IMR-90 (cell line): ENCODE results near the gene SIAH3. TPM values are rescaled to one million over a fixed set of nuclear protein-coding genes. Genes with fewer than 3 reads are reported as not detected.

Experiments used
- ATAC-seq: fragments of 200-7000 bp; cut with Tn5 transposase; 2 replicates; pipeline ENCODE4 v1.9.1; 2020; ENCODE audit warnings: low read depth, mild to moderate bottlenecking, moderate library complexity
- BruUV-seq: library from RNA; stranded (reverse); fragments of 400-500 nt; replicated peaks from 2 replicates; lab custom pipeline; 2021; lab: Mats Ljungman, UMichigan
- CTCF ChIA-PET: fragments of 300-600 bp; formaldehyde crosslinking; extraction: SDS; loops from one replicate; lab custom pipeline; 2021; ENCODE audit warnings: antibody characterized with exemption; lab: Yijun Ruan, JAX
- POLR2A ChIA-PET: fragments of 300-600 bp; sonication (Branson Sonifier 250); formaldehyde crosslinking; loops from one replicate; lab custom pipeline; 2022; ENCODE audit warnings: antibody characterized with exemption; ENCODE audit not compliant: unreplicated experiment; lab: Charles Lee
- DNase-seq: peaks from one replicate; pipeline ENCODE4 v3.0.0; 2013
- H2AFZ ChIP-seq: replicated peaks from 2 replicates; pipeline ENCODE3; 2013; ENCODE audit warnings: low read length, mild to moderate bottlenecking; ENCODE audit not compliant: poor library complexity
- H2AK5ac ChIP-seq: 2 replicates; pipeline ENCODE4 v1.6.1; 2013; ENCODE audit warnings: low read depth, low read length, inconsistent platforms
- H2AK9ac ChIP-seq: replicated peaks from 2 replicates; pipeline ENCODE3; 2013; ENCODE audit warnings: mild to moderate bottlenecking, low read depth, low read length, moderate library complexity; ENCODE audit not compliant: poor library complexity
- H2BK120ac ChIP-seq: 2 replicates; pipeline ENCODE4 v1.6.1; 2013; ENCODE audit warnings: low read depth, low read length, inconsistent platforms
- H2BK15ac ChIP-seq: 3 replicates; pipeline ENCODE4 v1.6.1; 2013; ENCODE audit warnings: low read depth, low read length, inconsistent platforms
- H2BK20ac ChIP-seq: 2 replicates; pipeline ENCODE4 v1.6.1; 2013; ENCODE audit warnings: low read depth, mild to moderate bottlenecking, inconsistent platforms, low read length, moderate library complexity
- H2BK5ac ChIP-seq: 2 replicates; pipeline ENCODE4 v1.6.1; 2013; ENCODE audit warnings: mild to moderate bottlenecking, low read depth, low read length, inconsistent platforms; ENCODE audit not compliant: poor library complexity, severe bottlenecking
- H3K14ac ChIP-seq: replicated peaks from 2 replicates; pipeline ENCODE4 v1.6.1; 2013; ENCODE audit warnings: low read depth, low read length, inconsistent platforms
- H3K18ac ChIP-seq: 2 replicates; pipeline ENCODE4 v1.6.1; 2013; ENCODE audit warnings: low read depth, low read length, control low read depth
- H3K23ac ChIP-seq: 2 replicates; pipeline ENCODE4 v1.6.1; 2013; ENCODE audit warnings: low read depth, low read length, inconsistent platforms
- H3K27ac ChIP-seq: 2 replicates; pipeline ENCODE4 v1.5.1; 2013; ENCODE audit warnings: mild to moderate bottlenecking, control low read depth, low read length; ENCODE audit not compliant: insufficient read depth
- H3K27me3 ChIP-seq: 2 replicates; pipeline ENCODE4 v1.6.1; 2013; ENCODE audit warnings: low read length; ENCODE audit not compliant: control insufficient read depth, insufficient read depth
- H3K36me3 ChIP-seq: 2 replicates; pipeline ENCODE4 v1.6.1; 2013; ENCODE audit warnings: low read length, mixed read lengths; ENCODE audit not compliant: control insufficient read depth, insufficient read depth
- H3K4ac ChIP-seq: 2 replicates; pipeline ENCODE4 v1.6.1; 2013; ENCODE audit warnings: low read depth, low read length, inconsistent platforms
- H3K4me1 ChIP-seq: 2 replicates; pipeline ENCODE4 v1.6.1; 2013; ENCODE audit warnings: low read length, mixed read lengths; ENCODE audit not compliant: control insufficient read depth, insufficient read depth
- H3K4me2 ChIP-seq: 2 replicates; pipeline ENCODE4 v1.6.1; 2013; ENCODE audit warnings: low read depth, mild to moderate bottlenecking, control low read depth, low read length, moderate library complexity
- H3K4me3 ChIP-seq: 2 replicates; pipeline ENCODE4 v1.5.1; 2013; ENCODE audit warnings: low read depth, mild to moderate bottlenecking, control low read depth, low read length, moderate library complexity; ENCODE audit not compliant: insufficient read depth
- H3K56ac ChIP-seq: 2 replicates; pipeline ENCODE4 v1.6.1; 2013; ENCODE audit warnings: low read length, inconsistent platforms; ENCODE audit not compliant: insufficient read depth; ENCODE audit errors: extremely low read depth
- H3K79me1 ChIP-seq, 2 experiments: 2 replicates each; pipeline ENCODE4 v1.6.1; 2013; ENCODE audit warnings: low read length in 2 of 2, inconsistent platforms in 1 of 2, low read depth in 1 of 2
- H3K9ac ChIP-seq: 2 replicates; pipeline ENCODE4 v1.6.1; 2013; ENCODE audit warnings: low read depth, low read length, control low read depth
- H3K9me1 ChIP-seq: 2 replicates; pipeline ENCODE4 v1.6.1; 2013; ENCODE audit warnings: low read length, inconsistent platforms; ENCODE audit not compliant: insufficient read depth
- H3K9me3 ChIP-seq: 2 replicates; pipeline ENCODE4 v1.6.1; 2013; ENCODE audit warnings: low read length; ENCODE audit not compliant: control insufficient read depth, insufficient read depth
- H4K20me1 ChIP-seq: 2 replicates; pipeline ENCODE4 v1.6.1; 2013; ENCODE audit warnings: low read length, inconsistent platforms; ENCODE audit not compliant: insufficient read depth
- H4K5ac ChIP-seq: 2 replicates; pipeline ENCODE4 v1.6.1; 2013; ENCODE audit warnings: mild to moderate bottlenecking, low read depth, low read length, control low read depth
- H4K8ac ChIP-seq, 2 experiments: 2 replicates each; pipeline ENCODE4 v1.6.1; 2013; ENCODE audit warnings: low read depth in 2 of 2, low read length in 2 of 2, control low read depth in 1 of 2, inconsistent platforms in 1 of 2
- H4K91ac ChIP-seq: 2 replicates; pipeline ENCODE4 v1.6.1; 2013; ENCODE audit warnings: low read depth, low read length, inconsistent platforms; ENCODE audit not compliant: insufficient read depth
- CEBPB ChIP-seq: IDR thresholded peaks from 2 replicates; pipeline ENCODE4 v1.6.1; 2012; ENCODE audit warnings: low read depth, low read length, improper control_type of control experiment
- ELK1 ChIP-seq: fragments of 150-350 bp; IDR thresholded peaks from 2 replicates; pipeline ENCODE4 v1.6.1; 2016; ENCODE audit warnings: low read depth, mild to moderate bottlenecking, low read length, moderate library complexity, borderline replicate concordance
- FOS ChIP-seq: fragments of 150-350 bp; IDR thresholded peaks from 2 replicates; pipeline ENCODE4 v1.6.1; 2016; ENCODE audit warnings: low read depth, low read length
- MAZ ChIP-seq: IDR thresholded peaks from 2 replicates; pipeline ENCODE4 v1.6.1; 2012; ENCODE audit warnings: low read depth, mild to moderate bottlenecking, low read length, improper control_type of control experiment, moderate library complexity, borderline replicate concordance
- MXI1 ChIP-seq: IDR thresholded peaks from 2 replicates; pipeline ENCODE4 v1.6.1; 2012; ENCODE audit warnings: low read depth, mild to moderate bottlenecking, low read length, moderate library complexity, borderline replicate concordance
- RAD21 ChIP-seq: IDR thresholded peaks from 2 replicates; pipeline ENCODE4 v1.6.1; 2012; ENCODE audit warnings: low read length, improper control_type of control experiment
- WGBS, 2 experiments: methylation state at CpG; one replicate each; pipeline versions ENCODE4 v1.1.5 to v1.1.7; 2013; ENCODE audit warnings: missing lambda C conversion rate in 2 of 2; ENCODE audit not compliant: insufficient read length in 1 of 2; ENCODE audit errors: extremely low coverage in 2 of 2; 5-methylcytosine and 5-hydroxymethylcytosine counted together
- dilution Hi-C: fragments of 300-500 bp; cut with HindIII; formaldehyde crosslinking; loops from one replicate; pipeline ENCODE4 v1.14.3; 2018; ENCODE audit warnings: low sequenced_read_pairs; ENCODE audit not compliant: unreplicated experiment
- in situ Hi-C: fragments of 300-500 bp; cut with MboI; formaldehyde crosslinking; loops from 3 replicates; pipeline ENCODE4 v1.14.3; 2019; ENCODE audit warnings: low sequenced_read_pairs, inconsistent platforms, mixed read lengths
- intact Hi-C: fragments of 100-400 bp; cut with micrococcal nuclease; formaldehyde crosslinking; loops from 2 replicates; pipeline ENCODE4 v1.10.0; 2022
- polyA plus RNA-seq, 3 experiments: library from polyadenylated mRNA; depleted of rRNA; stranded (reverse); fragments of >200 nt; gene quantifications; 2 replicates each; pipeline ENCODE4 v1.2.3, GENCODE V29; 2012; ENCODE audit warnings: low replicate concordance in 1 of 3
- total RNA-seq: library from RNA; depleted of rRNA; stranded (reverse); fragments of >200 nt; gene quantifications from 2 replicates; pipeline ENCODE4 v1.2.3, GENCODE V29; 2012

Gene SIAH3
- total and polyA plus RNA-seq, 2 of the 4 experiments (the other 2 are of a cell fraction) = under 0.01 TPM; not detected in 1

GRCh38 chr13:45851171-45851921, at the start of gene SIAH3 (continued):
- TF ChIP-seq ELK1 (no peak), RAD21 (no peak), CEBPB (no peak)

GRCh38 chr13:45899406-45899805, 47.9 kb upstream of the SIAH3 start:
- DNase-seq (no peak), ATAC-seq (no peak)
- Histone ChIP-seq H4K20me1 (no peaks in the 10 kb centered on the region), H2AFZ (no peak overlapping the region), H3K27me3 (peaks cover 2% of the 10 kb centered on the region), H2BK120ac (no peak overlapping the region), H3K9me3 (no peaks in the 10 kb centered on the region), H3K56ac (no peak overlapping the region), H3K36me3 (no peaks in the 10 kb centered on the region), H3K27ac (no peak overlapping the region), H2BK20ac (no peak overlapping the region), H2BK5ac (no peak overlapping the region), H3K9me1 (no peaks in the 10 kb centered on the region), H2BK15ac (no peak overlapping the region), H4K5ac (no peak overlapping the region), H3K4me2 (no peak overlapping the region), H3K4me3 (no peak overlapping the region), H2AK5ac (no peak overlapping the region), H2AK9ac (no peak overlapping the region), H3K9ac (no peak overlapping the region), H3K79me1 (no peaks in the 10 kb centered on the region), H3K18ac (no peak overlapping the region), H4K91ac (no peak overlapping the region), H3K4ac (no peak overlapping the region), H3K14ac (no peak overlapping the region), H4K8ac (no peak overlapping the region), H3K23ac (no peak overlapping the region), H3K4me1 (no peaks in the 10 kb centered on the region)
- BruUV-seq = no TSS peak
- intact Hi-C loops = no loop called here
- WGBS, 2 experiments = no CpG with 5 or more reads among the region's 3 CpGs
- ChIA-PET CTCF (no interaction called here), POLR2A (no interaction called here)
- in situ Hi-C loops = no loop called here
- dilution Hi-C loops = no loop called here
- TF ChIP-seq RAD21 = no peak
- TF ChIP-seq MAZ = no peak
- TF ChIP-seq FOS = no peak
- TF ChIP-seq MXI1 = no peak
